GM12878 (cell line): Measurements from ENCODE around the gene TAS1R2. TPM values are rescaled to one million over a fixed set of nuclear protein-coding genes. Genes with fewer than 3 reads are reported as not detected.

ENCODE experiments used
- ATF7 ChIP-seq: fragments of 450-650 bp; IDR thresholded peaks from 2 replicates; pipeline ENCODE4 v1.6.1; 2016; ENCODE audit warnings: low read depth, mild to moderate bottlenecking
- BCL3 ChIP-seq: IDR thresholded peaks from 2 replicates; pipeline ENCODE4 v1.6.1; 2011; ENCODE audit warnings: borderline replicate concordance, low read depth, mild to moderate bottlenecking, moderate library complexity, low read length; ENCODE audit not compliant: insufficient read depth, poor library complexity, severe bottlenecking
- EP300 ChIP-seq, 2 experiments: fragments of 150-350 bp in 1 of 2; IDR thresholded peaks; 2 replicates each; pipeline ENCODE4 v1.6.1; 2011 to 2012; ENCODE audit warnings: low read depth in 2 of 2, low read length in 2 of 2, borderline replicate concordance in 1 of 2, improper control_type of control experiment in 1 of 2, inconsistent platforms in 1 of 2; ENCODE audit not compliant: control insufficient read depth in 1 of 2
- NR2F1 ChIP-seq: fragments of 450-650 bp; conservative IDR thresholded peaks from 2 replicates; pipeline ENCODE4 v1.6.1; 2017; ENCODE audit warnings: mild to moderate bottlenecking
- POLR2AphosphoS2 ChIP-seq: IDR thresholded peaks from 2 replicates; pipeline ENCODE4 v1.6.1; 2011; ENCODE audit warnings: low read depth, mild to moderate bottlenecking, low read length, improper control_type of control experiment, moderate library complexity
- POU2F2 ChIP-seq: IDR thresholded peaks from 3 replicates; pipeline ENCODE4 v1.6.1; 2011; ENCODE audit warnings: low read depth, mild to moderate bottlenecking, low read length, borderline replicate concordance
- TAF1 ChIP-seq: IDR thresholded peaks from 2 replicates; pipeline ENCODE4 v1.6.1; 2011; ENCODE audit warnings: mild to moderate bottlenecking, low read depth, low read length, borderline replicate concordance
- ZNF207 ChIP-seq: fragments of 450-650 bp; IDR thresholded peaks from 2 replicates; pipeline ENCODE4 v1.6.1; 2014; ENCODE audit warnings: antibody characterized with exemption, mild to moderate bottlenecking, borderline replicate concordance
- polyA plus RNA-seq, 11 experiments: library from polyadenylated mRNA; depleted of rRNA in 4 of 11; unstranded in 6 of 11; stranded (reverse) in 5 of 11; fragments of >200 nt; fragmentation: Nextera tagmentation in 4 of 11; fragmentation: Illumina TruSeq in 1 of 11; extraction: Ambion mirVana in 4 of 11; extraction: Trizol in 1 of 11; gene quantifications; 1 replicate in 1 of 11; 2 replicates in 10 of 11; pipeline versions ENCODE4 v1.2.1 to v1.2.3, GENCODE V29; 2011 to 2016; ENCODE audit warnings: inconsistent platforms in 2 of 11, missing spikeins in 2 of 11, low read depth in 1 of 11
- total RNA-seq, 4 experiments: library from RNA; depleted of rRNA in 3 of 4; stranded (reverse); fragments of >200 nt in 3 of 4; fragmentation: Illumina TruSeq in 1 of 4; extraction: Trizol in 1 of 4; gene quantifications; 2 replicates each; pipeline versions ENCODE4 v1.2.1 to v1.2.3, GENCODE V29; 2013 to 2021
- TF ChIP-seq, protein P1 (sequence below): fragments of 450-650 bp; formaldehyde crosslinking; IDR thresholded peaks from 2 replicates; pipeline ENCODE4 v1.5.0; 2022; ENCODE audit warnings: mild to moderate bottlenecking, missing genetic modification characterization

TAS1R2 gene
- total and polyA plus RNA-seq, 10 of the 15 experiments (the other 5 are each of a cell fraction or from before 2014, with no cell fraction given), result not detected

GRCh38 chr1:18901952-18902522 lies 42.6 kb upstream of the TAS1R2 start (continued):
- TF ChIP-seq TAF1 (no peak), ATF7 (no peak), POLR2AphosphoS2 (no peak), ZNF207 (no peak), POU2F2 (no peak), BCL3 (no peak), EP300 (IDR thresholded peaks at IDR 0.05; ENCODE audit: borderline replicate concordance in 1 of 2, control insufficient read depth in 1 of 2, low read depth in 2 of 2, low read length in 2 of 2) (no peak), NR2F1 (peak; percentile 41)
- TF ChIP-seq, protein P1, sequence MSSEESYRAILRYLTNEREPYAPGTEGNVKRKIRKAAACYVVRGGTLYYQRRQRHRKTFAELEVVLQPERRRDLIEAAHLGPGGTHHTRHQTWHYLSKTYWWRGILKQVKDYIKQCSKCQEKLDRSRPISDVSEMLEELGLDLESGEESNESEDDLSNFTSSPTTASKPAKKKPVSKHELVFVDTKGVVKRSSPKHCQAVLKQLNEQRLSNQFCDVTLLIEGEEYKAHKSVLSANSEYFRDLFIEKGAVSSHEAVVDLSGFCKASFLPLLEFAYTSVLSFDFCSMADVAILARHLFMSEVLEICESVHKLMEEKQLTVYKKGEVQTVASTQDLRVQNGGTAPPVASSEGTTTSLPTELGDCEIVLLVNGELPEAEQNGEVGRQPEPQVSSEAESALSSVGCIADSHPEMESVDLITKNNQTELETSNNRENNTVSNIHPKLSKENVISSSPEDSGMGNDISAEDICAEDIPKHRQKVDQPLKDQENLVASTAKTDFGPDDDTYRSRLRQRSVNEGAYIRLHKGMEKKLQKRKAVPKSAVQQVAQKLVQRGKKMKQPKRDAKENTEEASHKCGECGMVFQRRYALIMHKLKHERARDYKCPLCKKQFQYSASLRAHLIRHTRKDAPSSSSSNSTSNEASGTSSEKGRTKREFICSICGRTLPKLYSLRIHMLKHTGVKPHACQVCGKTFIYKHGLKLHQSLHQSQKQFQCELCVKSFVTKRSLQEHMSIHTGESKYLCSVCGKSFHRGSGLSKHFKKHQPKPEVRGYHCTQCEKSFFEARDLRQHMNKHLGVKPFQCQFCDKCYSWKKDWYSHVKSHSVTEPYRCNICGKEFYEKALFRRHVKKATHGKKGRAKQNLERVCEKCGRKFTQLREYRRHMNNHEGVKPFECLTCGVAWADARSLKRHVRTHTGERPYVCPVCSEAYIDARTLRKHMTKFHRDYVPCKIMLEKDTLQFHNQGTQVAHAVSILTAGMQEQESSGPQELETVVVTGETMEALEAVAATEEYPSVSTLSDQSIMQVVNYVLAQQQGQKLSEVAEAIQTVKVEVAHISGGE (CRISPR knock-in tag), result no peak
- TF ChIP-seq, all 136 proteins: peak for 12
